Endothelial cell (in vitro differentiated cells): ENCODE results near the gene SHROOM3. TPM values are rescaled to one million over a fixed set of nuclear protein-coding genes. Genes with fewer than 3 reads are reported as not detected.

Experiments used
- DNase-seq: peaks from one replicate; pipeline ENCODE4 v3.0.0; 2021; ENCODE audit warnings: low spot score
- H3K27ac Mint-ChIP-seq: one replicate; pipeline ENCODE4 v1.8.0; 2021; ENCODE audit warnings: mixed read lengths, inconsistent platforms; ENCODE audit not compliant: unreplicated experiment
- H3K27me3 Mint-ChIP-seq: one replicate; pipeline ENCODE4 v1.8.0; 2021; ENCODE audit warnings: mild to moderate bottlenecking, moderate library complexity, mixed read lengths, inconsistent platforms; ENCODE audit not compliant: unreplicated experiment
- H3K36me3 Mint-ChIP-seq: one replicate; pipeline ENCODE4 v1.8.0; 2021; ENCODE audit warnings: mild to moderate bottlenecking, low read depth, mixed read lengths, inconsistent platforms; ENCODE audit not compliant: unreplicated experiment
- H3K4me1 Mint-ChIP-seq: one replicate; pipeline ENCODE4 v1.8.0; 2021; ENCODE audit warnings: mild to moderate bottlenecking, mixed read lengths, inconsistent platforms; ENCODE audit not compliant: unreplicated experiment
- H3K4me3 Mint-ChIP-seq: one replicate; pipeline ENCODE4 v1.8.0; 2021; ENCODE audit warnings: mild to moderate bottlenecking, mixed read lengths, inconsistent platforms; ENCODE audit not compliant: unreplicated experiment
- H3K9me3 Mint-ChIP-seq: one replicate; pipeline ENCODE4 v1.8.0; 2021; ENCODE audit warnings: mixed read lengths, inconsistent platforms; ENCODE audit not compliant: unreplicated experiment
- CTCF ChIP-seq: fragments of 200-600 bp; sonication (generic); IDR thresholded peaks from one replicate; pipeline ENCODE4 v1.5.0; 2021; ENCODE audit warnings: antibody characterized with exemption; ENCODE audit not compliant: unreplicated experiment
- total RNA-seq: library from RNA; stranded (reverse); fragmentation: NEBNext Ultra II Directional; extraction: Animal tissue kit (Norgen Biotek cat#: 25700); gene quantifications from one replicate; pipeline ENCODE4 v1.2.1, GENCODE V29; 2021; ENCODE audit not compliant: unreplicated experiment

The SHROOM3 gene
- total RNA-seq, 1 donor from 2014 or later: 7.9 TPM

- H3K9me3 Mint-ChIP-seq: no peaks in the 10 kb centered on the region
- no peak for DNase-seq
- H3K4me1 Mint-ChIP-seq: peaks cover 3% of the 10 kb centered on the region
- peaks cover 5% of the 10 kb centered on the region for H3K27me3 Mint-ChIP-seq
- H3K27ac Mint-ChIP-seq: no peak overlapping the region
- H3K4me3 Mint-ChIP-seq: no peak overlapping the region
- no peaks in the 10 kb centered on the region for H3K36me3 Mint-ChIP-seq
- TF ChIP-seq CTCF: no peak
Observed at GRCh38 chr4:76559236-76560071, 124.4 kb downstream of the SHROOM3 start.

GRCh38 chr4:76562161-76562560 is 127.1 kb downstream of the SHROOM3 start:
- no peaks in the 10 kb centered on the region for H3K9me3 Mint-ChIP-seq
- H3K36me3 Mint-ChIP-seq: no peaks in the 10 kb centered on the region
- peaks cover 3% of the 10 kb centered on the region for H3K27me3 Mint-ChIP-seq
- no peak overlapping the region for H3K27ac Mint-ChIP-seq
- H3K4me3 Mint-ChIP-seq: no peak overlapping the region
- DNase-seq: no peak
- no peak for TF ChIP-seq CTCF
- H3K4me1 Mint-ChIP-seq: peaks cover 3% of the 10 kb centered on the region

GRCh38 chr4:76562836-76563453 is 127.9 kb downstream of the SHROOM3 start:
- Mint-ChIP-seq H3K9me3 (no peaks in the 10 kb centered on the region), H3K36me3 (no peaks in the 10 kb centered on the region), H3K4me1 (peaks cover 3% of the 10 kb centered on the region), H3K27me3 (peaks cover 3% of the 10 kb centered on the region), H3K27ac (no peak overlapping the region), H3K4me3 (no peak overlapping the region)
- no peak for TF ChIP-seq CTCF
- DNase-seq: no peak

- no peak for TF ChIP-seq CTCF
- no peak overlapping the region for H3K4me3 Mint-ChIP-seq
- H3K27ac Mint-ChIP-seq: no peak overlapping the region
- H3K36me3 Mint-ChIP-seq: no peaks in the 10 kb centered on the region
- no peak for DNase-seq
- no peaks in the 10 kb centered on the region for H3K9me3 Mint-ChIP-seq
- peaks cover 3% of the 10 kb centered on the region for H3K4me1 Mint-ChIP-seq
- H3K27me3 Mint-ChIP-seq: peaks cover 3% of the 10 kb centered on the region
Observed at GRCh38 chr4:76563454-76564122, 128.6 kb downstream of the SHROOM3 start.
